Epithelial cell of proximal tubule (primary cell): ENCODE measurements around the gene AOPEP. TPM values are rescaled to one million over a fixed set of nuclear protein-coding genes. Genes with fewer than 3 reads are reported as not detected.
"Not testable (repeated sequence)": the region's sequence is repeated elsewhere in the genome, so short reads cannot be mapped to it uniquely, and the experiment has no call there.

Experiments used
- DNase-seq: peaks from one replicate; pipeline ENCODE4 v3.0.0-alpha.2; 2011; ENCODE audit warnings: low read depth
- H3K4me3 ChIP-seq: 2 replicates; pipeline ENCODE4 v1.5.1; 2011; ENCODE audit warnings: low read depth, mild to moderate bottlenecking, low read length
- total RNA-seq: library from RNA; depleted of rRNA; stranded (reverse); fragments of >200 nt; gene quantifications from 2 replicates; pipeline ENCODE4 v1.2.3, GENCODE V29; 2015
- TF ChIP-seq, protein P1 (sequence below): conservative IDR thresholded peaks from 2 replicates; pipeline ENCODE4 v1.5.1; 2012; ENCODE audit warnings: low read depth, mild to moderate bottlenecking, low read length

AOPEP gene
- total RNA-seq, 1 donor from 2014 or later: 27.0 TPM

DNA sequence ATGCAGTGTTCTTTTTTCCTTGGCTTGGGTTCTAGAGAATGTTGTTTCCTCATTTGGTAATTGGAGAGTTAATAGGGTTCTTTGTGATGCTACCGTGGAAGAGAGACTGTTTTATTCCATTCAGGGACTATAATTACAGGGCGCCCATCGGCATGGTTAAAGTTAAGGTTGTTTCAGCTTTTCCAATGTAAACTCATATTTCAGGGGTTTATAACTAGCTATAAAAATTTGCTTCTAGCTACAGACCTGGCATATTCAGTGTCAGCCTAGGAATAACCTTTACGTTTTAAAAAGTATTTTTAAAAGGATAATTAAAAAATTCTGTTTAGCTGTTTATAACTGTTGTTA lies 99.1 kb downstream of the AOPEP start:
- DNase-seq: no peak
- TF ChIP-seq, protein P1, sequence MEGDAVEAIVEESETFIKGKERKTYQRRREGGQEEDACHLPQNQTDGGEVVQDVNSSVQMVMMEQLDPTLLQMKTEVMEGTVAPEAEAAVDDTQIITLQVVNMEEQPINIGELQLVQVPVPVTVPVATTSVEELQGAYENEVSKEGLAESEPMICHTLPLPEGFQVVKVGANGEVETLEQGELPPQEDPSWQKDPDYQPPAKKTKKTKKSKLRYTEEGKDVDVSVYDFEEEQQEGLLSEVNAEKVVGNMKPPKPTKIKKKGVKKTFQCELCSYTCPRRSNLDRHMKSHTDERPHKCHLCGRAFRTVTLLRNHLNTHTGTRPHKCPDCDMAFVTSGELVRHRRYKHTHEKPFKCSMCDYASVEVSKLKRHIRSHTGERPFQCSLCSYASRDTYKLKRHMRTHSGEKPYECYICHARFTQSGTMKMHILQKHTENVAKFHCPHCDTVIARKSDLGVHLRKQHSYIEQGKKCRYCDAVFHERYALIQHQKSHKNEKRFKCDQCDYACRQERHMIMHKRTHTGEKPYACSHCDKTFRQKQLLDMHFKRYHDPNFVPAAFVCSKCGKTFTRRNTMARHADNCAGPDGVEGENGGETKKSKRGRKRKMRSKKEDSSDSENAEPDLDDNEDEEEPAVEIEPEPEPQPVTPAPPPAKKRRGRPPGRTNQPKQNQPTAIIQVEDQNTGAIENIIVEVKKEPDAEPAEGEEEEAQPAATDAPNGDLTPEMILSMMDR: no peak
- H3K4me3 ChIP-seq: no peak overlapping the region

DNA sequence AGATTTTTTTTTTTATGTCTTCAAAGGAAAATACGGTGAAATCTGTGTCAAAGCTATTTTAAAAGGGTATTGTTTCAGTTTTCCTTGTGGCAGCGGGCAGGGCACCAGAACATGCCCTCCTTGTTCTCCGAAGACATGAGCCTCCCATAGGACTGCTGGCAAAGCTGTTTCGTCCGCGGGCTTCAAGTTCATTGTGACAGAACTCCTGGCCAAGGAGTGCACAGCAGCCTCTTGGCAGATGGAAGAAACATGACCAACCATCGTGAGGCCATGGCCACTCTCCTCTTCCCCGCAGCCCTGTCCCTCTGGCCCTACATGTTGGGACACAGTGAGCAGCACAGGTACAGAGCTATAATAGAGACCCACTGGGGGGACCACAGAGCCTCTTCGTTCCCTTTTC lies 99.5 kb downstream of the AOPEP start:
- H3K4me3 ChIP-seq: no peak overlapping the region
- no peak for DNase-seq
- TF ChIP-seq, protein P1: no peak

DNA sequence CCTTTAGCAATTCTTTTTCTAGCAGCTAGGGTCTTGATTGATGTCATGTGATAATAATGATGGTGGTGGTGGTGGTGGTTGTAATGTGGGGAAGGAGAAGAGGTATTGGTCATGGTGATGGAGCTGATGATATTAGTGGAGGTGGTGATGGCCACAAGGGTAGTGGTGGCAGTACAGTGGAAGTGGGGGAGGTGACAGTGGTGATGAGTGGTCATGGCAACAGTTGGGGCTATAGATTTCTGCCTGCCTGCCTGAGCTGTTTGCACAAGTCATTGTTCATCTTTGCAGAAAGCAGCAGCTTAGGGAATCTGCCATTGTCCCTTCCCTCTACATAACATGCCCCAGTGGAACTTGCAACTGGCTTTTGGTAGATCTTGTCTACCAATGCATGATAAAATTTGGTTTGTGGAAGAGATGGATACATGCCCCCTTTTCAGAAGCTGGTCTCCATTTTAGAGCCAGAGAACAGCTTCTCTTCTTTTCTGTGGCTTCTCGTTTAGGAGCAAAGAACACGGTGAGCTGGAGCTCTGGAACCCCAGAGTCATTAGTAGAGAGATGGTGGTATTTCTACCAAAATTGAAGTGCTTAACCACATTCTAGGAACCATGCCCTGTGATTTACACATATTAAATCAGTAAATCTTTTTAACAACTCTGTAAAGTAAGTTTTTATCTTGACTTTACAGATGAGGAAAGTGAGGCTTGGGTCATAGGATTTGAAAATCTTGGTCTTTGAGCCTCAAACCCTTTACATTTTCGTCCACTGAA lies 100.3 kb downstream of the AOPEP start:
- no peak overlapping the region for H3K4me3 ChIP-seq
- TF ChIP-seq, protein P1: no peak
- no peak for DNase-seq

DNA sequence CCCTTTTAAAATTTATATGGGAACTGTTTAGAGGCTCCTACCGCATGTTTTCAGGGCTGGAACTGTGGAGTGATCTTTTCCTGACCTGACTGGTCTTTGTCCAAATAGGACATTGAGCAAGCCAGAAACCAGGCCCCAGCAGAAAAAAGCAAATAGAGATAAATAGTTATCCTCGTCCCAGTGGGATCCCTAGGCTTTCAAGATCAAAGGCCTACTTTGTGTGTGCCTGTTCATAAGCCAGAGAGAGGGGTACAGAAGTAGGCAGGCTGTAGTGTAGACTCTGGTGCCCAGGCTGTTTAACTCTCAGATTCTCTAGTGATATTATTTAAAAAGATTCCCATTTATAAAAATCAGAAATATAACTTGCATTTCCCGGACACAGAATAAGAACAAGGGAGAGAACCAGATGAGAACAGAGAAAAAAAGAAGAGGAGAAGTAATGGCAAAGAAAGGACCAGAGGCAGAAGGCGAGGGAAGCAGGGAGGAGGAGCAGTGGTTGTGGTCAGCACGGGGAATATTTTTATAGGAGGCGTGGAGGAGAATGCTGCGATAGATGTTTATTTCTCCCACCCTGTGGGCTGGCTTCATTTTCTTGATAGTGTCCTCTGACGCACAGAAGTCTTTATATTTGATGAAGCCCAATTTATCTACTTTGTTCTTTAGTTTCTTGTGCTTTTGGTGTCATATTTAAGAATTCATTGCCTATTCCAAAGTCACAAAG lies 101.2 kb downstream of the AOPEP start:
- DNase-seq: no peak
- TF ChIP-seq, protein P1: no peak
- no peak overlapping the region for H3K4me3 ChIP-seq

DNA sequence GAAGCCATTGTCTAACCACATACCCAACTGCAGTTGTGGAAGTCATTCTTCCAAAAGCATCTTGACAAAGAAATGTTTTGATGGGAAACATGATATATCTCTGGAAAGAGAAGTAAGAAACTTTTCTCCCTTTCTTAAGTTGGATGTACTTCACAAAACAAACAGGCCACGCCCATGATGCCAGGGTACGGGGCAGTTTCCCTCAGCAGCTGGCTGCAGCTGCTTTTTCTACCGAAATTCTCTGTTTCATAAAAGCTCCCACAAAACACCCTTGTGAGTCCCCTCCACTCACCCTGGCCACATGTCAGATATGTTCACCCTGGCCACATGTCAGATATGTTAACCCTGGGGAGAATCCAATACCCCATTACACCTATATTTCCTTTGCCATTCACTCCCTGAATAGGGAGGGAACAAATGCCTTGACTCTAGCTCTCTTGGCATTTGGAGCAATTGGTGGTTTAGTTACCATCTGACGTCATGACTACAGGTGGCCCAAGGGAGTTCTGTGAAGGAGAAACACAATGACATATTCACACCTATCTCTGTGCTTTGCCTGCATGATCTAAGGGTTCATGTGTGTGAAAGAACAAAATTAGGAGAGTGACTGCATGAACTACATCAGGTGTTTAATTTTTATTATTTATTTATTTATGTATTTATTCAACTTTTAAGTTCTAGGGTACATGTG lies 103.0 kb downstream of the AOPEP start:
- DNase-seq: no peak
- TF ChIP-seq, protein P1: no peak
- H3K4me3 ChIP-seq: no peak overlapping the region

DNA sequence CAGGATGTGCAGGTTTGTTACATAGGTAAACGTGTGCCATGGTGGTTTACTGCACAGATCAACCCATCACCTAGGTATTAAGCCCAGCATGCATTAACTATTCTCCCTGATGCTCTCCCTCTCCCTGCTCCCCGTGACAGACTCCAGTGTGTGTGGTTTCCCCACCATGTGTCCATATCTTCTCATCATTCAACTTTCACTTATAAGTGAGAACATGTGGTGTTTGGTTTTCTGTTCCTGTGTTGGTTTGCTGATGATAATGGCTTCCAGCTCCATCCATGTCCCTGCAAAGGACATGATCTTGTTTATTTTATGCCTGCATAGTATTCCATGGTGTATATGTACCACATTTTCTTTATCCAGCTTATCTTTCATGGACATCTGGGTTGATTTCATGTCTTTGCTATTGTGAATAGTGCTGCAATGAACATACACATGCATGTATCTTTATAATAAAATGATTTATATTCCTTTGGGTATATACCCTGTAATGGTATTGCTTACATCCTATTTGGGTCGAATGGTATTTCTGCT lies 103.6 kb downstream of the AOPEP start:
- H3K4me3 ChIP-seq, DNase-seq: not testable (repeated sequence)

DNA sequence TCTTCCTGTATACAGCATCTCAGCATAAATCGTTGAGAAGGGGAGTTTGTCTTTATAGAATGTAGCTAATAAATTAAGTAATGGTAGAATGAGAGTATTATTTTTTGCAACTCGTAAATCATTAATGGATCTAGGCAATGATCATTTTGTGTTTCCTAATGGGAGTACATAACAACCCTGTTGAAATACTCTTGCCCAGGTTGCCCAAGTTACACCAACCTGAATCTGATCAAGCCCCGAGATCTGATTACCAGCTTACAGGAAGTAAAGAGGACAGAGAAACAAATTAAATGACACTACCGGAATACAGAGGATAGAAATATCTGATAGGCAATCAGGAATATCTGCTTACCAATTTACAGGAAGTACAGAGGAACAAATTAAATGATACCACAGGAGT lies 107.3 kb downstream of the AOPEP start:
- DNase-seq: no peak
- no peak overlapping the region for H3K4me3 ChIP-seq
- TF ChIP-seq, protein P1: no peak
